Mucosa of rectum (tissue), 2 donors: ENCODE results near the gene ASB18.

Experiments used
- H3K27ac ChIP-seq, 2 donors: one replicate each; pipeline ENCODE4 v1.7.0; 2013; ENCODE audit warnings: inconsistent platforms in 2 of 2, low read depth in 2 of 2, low read length in 2 of 2
- H3K27me3 ChIP-seq, 2 donors: one replicate each; pipeline ENCODE4 v1.7.0; 2013; ENCODE audit warnings: low read length in 2 of 2; ENCODE audit not compliant: control insufficient read depth in 2 of 2, insufficient read depth in 2 of 2
- H3K36me3 ChIP-seq, 2 donors: one replicate each; pipeline ENCODE4 v1.7.0; 2013; ENCODE audit warnings: low read length in 2 of 2; ENCODE audit not compliant: control insufficient read depth in 2 of 2, insufficient read depth in 2 of 2
- H3K4me1 ChIP-seq, 2 donors: one replicate each; pipeline ENCODE4 v1.7.0; 2013; ENCODE audit warnings: low read length in 2 of 2, mild to moderate bottlenecking in 1 of 2; ENCODE audit not compliant: control insufficient read depth in 2 of 2, insufficient read depth in 2 of 2
- H3K4me3 ChIP-seq, 2 donors: one replicate each; pipeline ENCODE4 v1.7.0; 2013; ENCODE audit warnings: low read length in 2 of 2
- H3K9ac ChIP-seq, 2 donors: one replicate each; pipeline ENCODE4 v1.7.0; 2013; ENCODE audit warnings: low read length in 2 of 2, low read depth in 1 of 2, mild to moderate bottlenecking in 1 of 2
- H3K9me3 ChIP-seq, 2 donors: one replicate each; pipeline ENCODE4 v1.7.0; 2013; ENCODE audit warnings: low read length in 2 of 2; ENCODE audit not compliant: control insufficient read depth in 2 of 2
- donor health status: healthy.
- donor health status: Normal muscosa, but diverticular disease.

The ASB18 gene

GRCh38 chr2:236195726-236196125 is 68.5 kb downstream of the ASB18 start:
- H3K4me1 ChIP-seq, result no peaks in the 10 kb centered on the region

GRCh38 chr2:236194786-236195185 is 69.4 kb downstream of the ASB18 start:
- Histone ChIP-seq H3K36me3 (no peaks in the 10 kb centered on the region), H3K27me3 (peaks cover 0 to 4% of the 10 kb centered on the region in 2 donors), H3K9ac (no peak overlapping the region)

More at GRCh38 chr2:236195726-236196125, 68.5 kb downstream of the ASB18 start:
- Histone ChIP-seq H3K4me3 (no peak overlapping the region), H3K9me3 (no peaks in the 10 kb centered on the region), H3K9ac (no peak overlapping the region), H3K36me3 (no peaks in the 10 kb centered on the region), H3K27ac (no peak overlapping the region), H3K27me3 (peaks cover 0 to 1% of the 10 kb centered on the region in 2 donors)

GRCh38 chr2:236193026-236193425 is 71.2 kb downstream of the ASB18 start:
- no peak overlapping the region for H3K4me3 ChIP-seq
- peaks cover 0 to 4% of the 10 kb centered on the region in 2 donors for H3K27me3 ChIP-seq

More at GRCh38 chr2:236194786-236195185, 69.4 kb downstream of the ASB18 start:
- Histone ChIP-seq H3K9me3 (no peaks in the 10 kb centered on the region), H3K4me1 (no peaks in the 10 kb centered on the region), H3K4me3 (no peak overlapping the region), H3K27ac (no peak overlapping the region)

GRCh38 chr2:236190674-236191073 is 73.5 kb downstream of the ASB18 start:
- H3K4me3 ChIP-seq, result no peak overlapping the region
- no peaks in the 10 kb centered on the region for H3K4me1 ChIP-seq
- H3K36me3 ChIP-seq, result no peaks in the 10 kb centered on the region

More at GRCh38 chr2:236193026-236193425, 71.2 kb downstream of the ASB18 start:
- Histone ChIP-seq H3K9me3 (no peaks in the 10 kb centered on the region), H3K4me1 (no peaks in the 10 kb centered on the region), H3K27ac (no peak overlapping the region), H3K9ac (no peak overlapping the region), H3K36me3 (no peaks in the 10 kb centered on the region)

GRCh38 chr2:236184701-236185100 is 79.5 kb downstream of the ASB18 start:
- no peak overlapping the region for H3K4me3 ChIP-seq
- peaks cover 14 to 16% of the 10 kb centered on the region in 2 donors for H3K27me3 ChIP-seq
- no peaks in the 10 kb centered on the region for H3K36me3 ChIP-seq
- no peaks in the 10 kb centered on the region for H3K4me1 ChIP-seq
- H3K27ac ChIP-seq, result no peak overlapping the region
- no peak overlapping the region for H3K9ac ChIP-seq
- peaks cover 0 to 2% of the 10 kb centered on the region in 2 donors for H3K9me3 ChIP-seq

More at GRCh38 chr2:236190674-236191073, 73.5 kb downstream of the ASB18 start:
- H3K9ac ChIP-seq, result no peak overlapping the region
- no peaks in the 10 kb centered on the region for H3K9me3 ChIP-seq
- no peak overlapping the region for H3K27ac ChIP-seq
- peaks cover 6 to 7% of the 10 kb centered on the region in 2 donors for H3K27me3 ChIP-seq

GRCh38 chr2:236180831-236181453 is 83.3 kb downstream of the ASB18 start:
- H3K9me3 ChIP-seq, result peaks cover 0 to 2% of the 10 kb centered on the region in 2 donors
- H3K4me1 ChIP-seq, result peaks cover 3 to 6% of the 10 kb centered on the region in 2 donors
- no peak overlapping the region for H3K4me3 ChIP-seq
- H3K27me3 ChIP-seq, result peaks cover 32% of the 10 kb centered on the region in 2 donors
- no peak overlapping the region for H3K27ac ChIP-seq
- H3K36me3 ChIP-seq, result no peaks in the 10 kb centered on the region
- no peak overlapping the region for H3K9ac ChIP-seq

- Histone ChIP-seq H3K9ac (no peak overlapping the region), H3K4me1 (peaks cover 3 to 6% of the 10 kb centered on the region in 2 donors), H3K27ac (no peak overlapping the region), H3K36me3 (no peaks in the 10 kb centered on the region), H3K4me3 (no peak overlapping the region), H3K27me3 (peaks cover 35 to 38% of the 10 kb centered on the region in 2 donors), H3K9me3 (peaks cover 0 to 2% of the 10 kb centered on the region in 2 donors)
Measured at GRCh38 chr2:236180076-236180816, 84.0 kb downstream of the ASB18 start.

GRCh38 chr2:236179236-236180075 is 84.8 kb downstream of the ASB18 start:
- no peaks in the 10 kb centered on the region for H3K36me3 ChIP-seq
- H3K4me3 ChIP-seq, result no peak overlapping the region
- H3K4me1 ChIP-seq, result peaks cover 3 to 6% of the 10 kb centered on the region in 2 donors
- no peaks in the 10 kb centered on the region for H3K9me3 ChIP-seq
- H3K9ac ChIP-seq, result no peak overlapping the region
- peaks cover 39 to 46% of the 10 kb centered on the region in 2 donors for H3K27me3 ChIP-seq
- no peak overlapping the region for H3K27ac ChIP-seq

GRCh38 chr2:236178890-236179235 is 85.3 kb downstream of the ASB18 start:
- no peak overlapping the region for H3K27ac ChIP-seq
- no peak overlapping the region for H3K4me3 ChIP-seq
- peaks cover 3 to 6% of the 10 kb centered on the region in 2 donors for H3K4me1 ChIP-seq
- peaks cover 45 to 52% of the 10 kb centered on the region in 2 donors for H3K27me3 ChIP-seq
- H3K9me3 ChIP-seq, result no peaks in the 10 kb centered on the region
- no peak overlapping the region for H3K9ac ChIP-seq
- H3K36me3 ChIP-seq, result no peaks in the 10 kb centered on the region
